HG02623 (cell line): ENCODE data around the gene MAB21L2.

Source experiments
- ATAC-seq: cut with Tn5 transposase; IDR thresholded peaks from one replicate; pipeline ENCODE4 v1.9.1; 2021; ENCODE audit warnings: moderate library complexity; ENCODE audit not compliant: unreplicated experiment

Gene MAB21L2

GRCh38 chr4:150574678-150575077 lies 7.3 kb upstream of the MAB21L2 start:
- ATAC-seq: no peak

- ATAC-seq: no peak
Observed at GRCh38 chr4:150577796-150578195, 4.2 kb upstream of the MAB21L2 start.

- no peak for ATAC-seq
Observed at GRCh38 chr4:150578745-150579501, 3.0 kb upstream of the MAB21L2 start.

- no peak for ATAC-seq
Observed at GRCh38 chr4:150579551-150580234, 2.3 kb upstream of the MAB21L2 start.

GRCh38 chr4:150580306-150580705 lies 1.6 kb upstream of the MAB21L2 start:
- no peak for ATAC-seq

GRCh38 chr4:150581056-150581605 lies 820 bp upstream of the MAB21L2 start:
- ATAC-seq: no peak

GRCh38 chr4:150581641-150582051 lies 305 bp upstream of the MAB21L2 start:
- no peak for ATAC-seq

- ATAC-seq: no peak
Observed at GRCh38 chr4:150582873-150583286, 929 bp downstream of the MAB21L2 start.

- ATAC-seq: no peak
Observed at GRCh38 chr4:150583287-150584110, 1.5 kb downstream of the MAB21L2 start.

GRCh38 chr4:150584111-150584915 lies 2.4 kb downstream of the MAB21L2 start:
- no peak for ATAC-seq

- ATAC-seq: no peak
Observed at GRCh38 chr4:150585611-150586010, 3.7 kb downstream of the MAB21L2 start.

GRCh38 chr4:150586162-150586810 lies 4.3 kb downstream of the MAB21L2 start:
- no peak for ATAC-seq

- no peak for ATAC-seq
Observed at GRCh38 chr4:150588316-150588715, 6.4 kb downstream of the MAB21L2 start.

GRCh38 chr4:150589157-150589556 lies 7.2 kb downstream of the MAB21L2 start:
- no peak for ATAC-seq

- no peak for ATAC-seq
Observed at GRCh38 chr4:150590631-150591030, 8.7 kb downstream of the MAB21L2 start.

- ATAC-seq: no peak
Observed at GRCh38 chr4:150591406-150591805, 9.5 kb downstream of the MAB21L2 start.

GRCh38 chr4:150591904-150592303 lies 10.0 kb downstream of the MAB21L2 start:
- no peak for ATAC-seq

GRCh38 chr4:150593996-150594395 lies 12.0 kb downstream of the MAB21L2 start:
- ATAC-seq: no peak

- ATAC-seq: no peak
Observed at GRCh38 chr4:150598909-150599308, 17.0 kb downstream of the MAB21L2 start.

GRCh38 chr4:150599547-150599946 lies 17.6 kb downstream of the MAB21L2 start:
- ATAC-seq: no peak
